Transverse colon (tissue), 4 donors: Measurements from ENCODE around the gene KRTAP4-1. TPM values are rescaled to one million over a fixed set of nuclear protein-coding genes. Genes with fewer than 3 reads are reported as not detected.
"Not testable (repeated sequence)": the region's sequence is repeated elsewhere in the genome, so short reads cannot be mapped to it uniquely, and the experiment has no call there.

ENCODE experiments used
- DNase-seq: peaks from one replicate; pipeline ENCODE4 v3.0.0-alpha.2; 2019
- H3K27ac ChIP-seq, 4 donors: fragments of 200-600 bp; sonication (generic); 2 replicates each; pipeline ENCODE4 v1.5.1; 2016 to 2018; ENCODE audit warnings: inconsistent platforms in 4 of 4
- H3K27me3 ChIP-seq: fragments of 200-600 bp; sonication (generic); 2 replicates; pipeline ENCODE4 v1.5.1; 2017; ENCODE audit warnings: inconsistent platforms
- H3K36me3 ChIP-seq, 4 donors: fragments of 200-600 bp; sonication (generic); 2 replicates each; pipeline ENCODE4 v1.5.1; 2017 to 2019; ENCODE audit warnings: inconsistent platforms in 4 of 4
- H3K4me1 ChIP-seq, 4 donors: fragments of 200-600 bp; sonication (generic); 2 replicates each; pipeline ENCODE4 v1.5.1; 2017 to 2020; ENCODE audit warnings: inconsistent platforms in 4 of 4
- H3K4me3 ChIP-seq, 4 donors: fragments of 200-600 bp; sonication (generic); 1 replicate in 1 of 4; 2 replicates in 3 of 4; pipeline versions ENCODE4 v1.5.1 to v1.6.1; 2017 to 2019; ENCODE audit warnings: inconsistent platforms in 4 of 4
- H3K9me3 ChIP-seq, 2 donors: fragments of 200-600 bp; sonication (generic); 2 replicates each; pipeline ENCODE4 v1.5.1; 2017 to 2019; ENCODE audit warnings: inconsistent platforms in 2 of 2
- EP300 ChIP-seq: sonication (generic); formaldehyde crosslinking; IDR thresholded peaks from one replicate; pipeline ENCODE4 v1.6.1; 2017; ENCODE audit warnings: antibody characterized with exemption, low read depth
- POLR2A ChIP-seq: fragments of 450-650 bp; IDR thresholded peaks from one replicate; pipeline ENCODE4 v1.6.1; 2016; ENCODE audit warnings: antibody characterized with exemption, mild to moderate bottlenecking, moderate library complexity
- POLR2AphosphoS5 ChIP-seq, 3 donors: sonication (generic); formaldehyde crosslinking; IDR thresholded peaks; one replicate each; pipeline ENCODE4 v1.6.1; 2016; ENCODE audit warnings: antibody characterized with exemption in 3 of 3
- WGBS, 2 donors: methylation state at CpG; one replicate each; pipeline ENCODE4 v1.1.5; 2018; ENCODE audit warnings: low coverage in 1 of 2; 5-methylcytosine and 5-hydroxymethylcytosine counted together
- in situ Hi-C, 4 donors: fragments of 200-750 bp; cut with MboI; loops; one replicate each; pipeline versions ENCODE4 v1.15.0 to v1.15.1; 2017; ENCODE audit warnings: low sequenced_read_pairs in 3 of 4, low pct_ligation_motif_present in 1 of 4, low pct_unique_long_range_greater_than_20kb in 1 of 4
- intact Hi-C: fragments of 100-400 bp; cut with DNase I; formaldehyde crosslinking; loops from one replicate; pipeline ENCODE4 v1.15.1; 2023; ENCODE audit warnings: low total_unique reads
- total RNA-seq, 4 donors: library from RNA; depleted of rRNA; stranded (reverse); fragments of >200 nt; gene quantifications; one replicate each; pipeline ENCODE4 v1.1.0, GENCODE V29; 2016
- TF ChIP-seq, protein P1 (sequence below), 5 experiments: fragments of 200-600 bp in 3 of 5; fragments of 450-650 bp in 2 of 5; sonication (generic) in 3 of 5; IDR thresholded peaks; 1 replicate in 2 of 5; 2 replicates in 3 of 5; pipeline ENCODE4 v1.5.1; 2016 to 2017; ENCODE audit warnings: antibody characterized with exemption in 5 of 5, inconsistent platforms in 3 of 5, mild to moderate bottlenecking in 2 of 5, moderate library complexity in 1 of 5

The KRTAP4-1 gene
- total RNA-seq, 4 donors from 2014 or later: 0.82 TPM; not detected in 3

DNA sequence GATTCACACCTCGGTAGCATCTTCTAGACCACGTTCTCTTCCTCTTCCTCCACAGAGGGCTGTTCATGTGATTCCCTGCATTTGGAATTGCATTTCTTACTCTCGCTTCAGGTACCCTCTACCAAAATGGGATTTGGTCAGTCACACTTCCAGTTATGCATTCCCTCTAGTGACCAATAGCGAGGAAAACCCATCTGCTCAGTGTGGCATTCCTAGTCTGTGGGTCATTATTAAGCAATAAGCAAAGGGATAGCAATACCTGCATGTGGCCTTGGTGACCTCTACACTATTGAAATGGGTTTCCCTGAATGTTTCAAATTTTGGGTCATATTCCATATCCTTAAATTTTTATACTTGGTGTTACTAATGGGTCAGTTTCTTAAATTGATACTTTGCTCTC, 34.7 kb downstream of the KRTAP4-1 start:
- Histone ChIP-seq H3K9me3 (no peaks in the 10 kb centered on the region), H3K4me3 (no peak overlapping the region), H3K27ac (no peak overlapping the region), H3K36me3 (no peaks in the 10 kb centered on the region), H3K27me3 (peaks cover 16% of the 10 kb centered on the region), H3K4me1 (no peaks in the 10 kb centered on the region)
- intact Hi-C loops (no loop called here), in situ Hi-C loops (no loop called here)
- DNase-seq: no peak
- WGBS, 2 donors: 84 to 90% methylated on average over 3 to 4 of the region's 4 CpGs
- TF ChIP-seq, protein P1, sequence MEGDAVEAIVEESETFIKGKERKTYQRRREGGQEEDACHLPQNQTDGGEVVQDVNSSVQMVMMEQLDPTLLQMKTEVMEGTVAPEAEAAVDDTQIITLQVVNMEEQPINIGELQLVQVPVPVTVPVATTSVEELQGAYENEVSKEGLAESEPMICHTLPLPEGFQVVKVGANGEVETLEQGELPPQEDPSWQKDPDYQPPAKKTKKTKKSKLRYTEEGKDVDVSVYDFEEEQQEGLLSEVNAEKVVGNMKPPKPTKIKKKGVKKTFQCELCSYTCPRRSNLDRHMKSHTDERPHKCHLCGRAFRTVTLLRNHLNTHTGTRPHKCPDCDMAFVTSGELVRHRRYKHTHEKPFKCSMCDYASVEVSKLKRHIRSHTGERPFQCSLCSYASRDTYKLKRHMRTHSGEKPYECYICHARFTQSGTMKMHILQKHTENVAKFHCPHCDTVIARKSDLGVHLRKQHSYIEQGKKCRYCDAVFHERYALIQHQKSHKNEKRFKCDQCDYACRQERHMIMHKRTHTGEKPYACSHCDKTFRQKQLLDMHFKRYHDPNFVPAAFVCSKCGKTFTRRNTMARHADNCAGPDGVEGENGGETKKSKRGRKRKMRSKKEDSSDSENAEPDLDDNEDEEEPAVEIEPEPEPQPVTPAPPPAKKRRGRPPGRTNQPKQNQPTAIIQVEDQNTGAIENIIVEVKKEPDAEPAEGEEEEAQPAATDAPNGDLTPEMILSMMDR (IDR thresholded peaks at IDR 0.05): no peak
- TF ChIP-seq EP300 (no peak), POLR2A (no peak), POLR2AphosphoS5 (IDR thresholded peaks at IDR 0.05) (no peak)

DNA sequence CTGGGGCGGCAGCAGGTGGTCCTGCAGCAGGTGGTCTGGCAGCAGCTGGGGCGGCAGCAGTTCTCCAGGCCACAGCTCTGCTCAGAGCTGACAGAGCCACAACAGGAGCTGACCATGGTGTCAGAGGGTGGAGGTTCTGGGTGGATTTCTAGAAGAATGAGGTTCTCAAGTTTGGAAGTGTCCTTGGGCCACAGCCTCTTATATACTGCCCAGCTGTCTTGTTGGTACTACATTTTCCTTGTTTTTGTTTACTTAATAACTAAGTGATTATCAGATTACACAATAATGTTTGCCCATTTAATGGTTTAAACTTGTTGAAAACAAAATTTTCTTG, 35.1 kb downstream of the KRTAP4-1 start, which contains the start of gene KRTAP4-5:
Gene KRTAP4-5 (minus strand): TSS at position 174 of the 334 bp plus-strand sequence. CDS start 58 bp downstream, at position 116.
- 83% methylated on average over 1 of the region's 2 CpGs; no CpG with 5 or more reads in 1 of the 2 donors for WGBS, 2 donors
- H3K36me3 ChIP-seq: no peaks in the 10 kb centered on the region
- H3K9me3 ChIP-seq: no peaks in the 10 kb centered on the region

DNA sequence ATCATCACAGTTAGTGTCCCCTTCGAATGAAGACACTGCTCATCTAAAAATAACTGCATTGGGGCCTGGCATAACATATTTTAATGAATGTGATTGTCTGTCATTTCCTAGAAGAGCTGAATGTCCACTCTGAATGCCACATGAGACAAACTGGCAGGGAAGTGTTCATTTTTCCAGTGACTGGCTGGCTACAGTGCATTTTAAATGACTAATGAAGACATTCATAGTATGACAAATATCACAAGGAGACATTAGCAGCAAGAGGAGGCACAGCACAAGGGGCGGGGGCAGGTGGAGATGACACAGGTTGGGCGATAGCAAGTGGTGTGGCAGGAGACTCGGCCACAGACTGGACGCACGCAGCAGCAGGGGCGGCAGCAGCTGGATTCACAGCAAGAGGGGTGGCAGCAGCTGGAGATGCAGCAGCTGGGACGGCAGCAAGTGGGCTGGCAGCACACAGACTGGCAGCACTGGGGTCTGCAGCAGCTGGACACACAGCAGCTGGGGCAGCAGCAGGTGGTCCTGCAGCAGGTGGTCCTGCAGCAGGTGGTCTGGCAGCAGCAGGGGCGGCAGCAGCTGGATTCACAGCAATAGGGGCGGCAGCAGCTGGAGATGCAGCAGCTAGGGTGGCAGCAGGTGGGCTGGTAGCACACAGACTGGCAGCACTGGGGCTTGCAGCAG, 35.6 kb downstream of the KRTAP4-1 start:
- in situ Hi-C loops, H3K27ac ChIP-seq, H3K27me3 ChIP-seq, intact Hi-C loops, H3K9me3 ChIP-seq, H3K4me3 ChIP-seq, DNase-seq, H3K4me1 ChIP-seq, H3K36me3 ChIP-seq: not testable (repeated sequence)
- 81 to 84% methylated on average over 6 to 10 of the region's 10 CpGs for WGBS, 2 donors

More for the DNA sequence above, 35.1 kb downstream of the KRTAP4-1 start, which contains the start of gene KRTAP4-5:
- H3K27me3 ChIP-seq: peaks cover 12% of the 10 kb centered on the region
- TF ChIP-seq POLR2A (no peak), POLR2AphosphoS5 (IDR thresholded peaks at IDR 0.05) (no peak), EP300 (no peak)
- TF ChIP-seq, protein P1 (IDR thresholded peaks at IDR 0.05): no peak
- in situ Hi-C loops (no loop called here), intact Hi-C loops (no loop called here)
- no peak within 1 kb of the TSS for H3K27ac ChIP-seq
- no peak for DNase-seq
- no peaks in the 10 kb centered on the region for H3K4me1 ChIP-seq
- no peak within 1 kb of the TSS for H3K4me3 ChIP-seq

DNA sequence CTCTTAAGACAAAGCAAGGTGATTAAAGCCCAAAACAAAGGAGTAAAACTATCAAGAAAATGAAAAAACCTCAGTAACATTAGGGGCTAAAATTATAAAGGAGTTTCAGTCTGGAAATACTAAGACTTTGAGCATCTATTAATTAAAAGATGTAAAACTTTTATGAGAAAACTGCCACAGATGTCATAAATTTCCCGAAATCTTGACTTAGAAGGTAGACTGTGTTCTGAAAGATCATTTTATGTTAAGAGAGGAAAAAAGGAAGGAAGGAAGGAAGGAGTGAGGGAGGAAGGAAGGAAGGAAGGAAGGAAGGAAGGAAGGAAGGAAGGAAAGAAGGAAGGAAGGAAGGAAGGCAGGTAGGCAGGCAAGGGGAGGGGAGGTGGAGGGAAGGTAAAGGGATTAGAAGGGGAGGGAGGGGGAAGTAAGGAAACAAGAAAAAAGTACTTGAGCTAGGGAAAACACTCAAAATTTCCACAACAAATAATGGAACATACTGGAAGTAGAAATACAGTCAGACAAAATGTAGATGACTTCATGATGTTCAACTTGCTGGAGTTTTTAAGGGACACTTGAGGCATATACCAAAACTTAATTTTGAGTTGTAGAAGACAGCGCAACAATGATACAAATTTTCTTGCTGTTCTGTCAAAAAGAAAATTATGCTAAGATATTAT, 37.0 kb downstream of the KRTAP4-1 start:
- H3K9me3 ChIP-seq: peaks cover 5 to 7% of the 10 kb centered on the region in 2 donors
- in situ Hi-C loops (no loop called here), intact Hi-C loops (no loop called here)
- no peak for DNase-seq
- TF ChIP-seq EP300 (no peak), POLR2A (no peak), POLR2AphosphoS5 (IDR thresholded peaks at IDR 0.05) (no peak)
- TF ChIP-seq, protein P1 (IDR thresholded peaks at IDR 0.05): no peak
- no peak overlapping the region for H3K27ac ChIP-seq
- peaks cover 9% of the 10 kb centered on the region for H3K27me3 ChIP-seq
- no peak overlapping the region for H3K4me3 ChIP-seq
- H3K4me1 ChIP-seq: no peaks in the 10 kb centered on the region
- H3K36me3 ChIP-seq: no peaks in the 10 kb centered on the region
- WGBS, 2 donors: 81 to 89% methylated on average over 1 to 2 of the region's 2 CpGs
